ENCODE results near the gene LMF2. TPM values are rescaled to one million over a fixed set of nuclear protein-coding genes. Genes with fewer than 3 reads are reported as not detected.
A peak's percentile ranks its signal among the peaks of the same experiment; 100 is the strongest.

Gene LMF2
- polyA plus RNA-seq, 1 of the 3 experiments (the other 2 are of a cell fraction), result 34.3 TPM

DNA sequence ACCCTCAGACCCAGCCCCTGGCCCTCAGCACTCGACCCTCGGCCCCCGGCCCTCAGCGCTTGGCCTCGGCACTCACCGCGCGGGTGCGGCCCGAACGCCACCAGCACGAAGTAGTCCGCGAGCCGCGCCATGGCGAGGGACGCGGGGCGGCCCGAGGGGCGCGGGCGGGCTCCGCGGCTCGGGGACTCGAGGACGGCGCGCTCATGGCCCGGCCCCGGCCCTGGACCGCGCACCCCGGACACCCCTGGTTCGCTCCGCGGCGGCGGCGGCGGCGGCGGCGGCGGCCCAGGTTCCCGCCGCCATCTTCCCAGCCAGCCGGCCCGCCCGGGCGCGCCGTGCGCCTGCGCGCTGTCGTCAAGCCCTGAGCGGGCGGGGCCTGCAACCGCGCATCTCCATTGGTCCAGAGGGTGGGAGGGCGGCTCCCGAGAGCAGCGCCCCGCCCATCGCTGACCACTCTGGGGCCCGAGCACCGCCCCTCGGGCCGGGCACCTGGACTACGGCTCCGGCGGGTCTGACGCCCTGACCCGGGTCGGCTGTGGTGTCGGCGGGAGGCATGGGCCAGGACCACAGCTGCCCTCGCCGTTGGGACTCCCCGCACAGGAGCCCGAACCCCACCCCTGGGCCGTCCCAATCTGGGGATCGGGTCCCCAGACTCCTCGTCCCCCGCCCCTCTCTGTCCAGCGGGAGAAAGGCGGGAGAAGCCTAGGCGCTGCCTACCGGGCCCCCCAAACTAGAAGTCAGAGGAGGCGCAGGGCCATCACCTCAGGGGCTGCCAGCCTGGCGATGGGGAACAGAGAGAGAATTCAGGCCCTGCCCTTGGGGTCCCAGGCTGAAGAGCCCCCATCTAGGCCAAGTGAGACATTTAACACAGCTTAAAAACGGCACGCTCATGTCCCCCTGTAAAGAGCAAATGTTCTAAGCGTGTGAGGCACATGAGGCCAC, 32.5 kb downstream of the LMF2 start, which contains the start of gene SBF1:
SBF1 (minus strand) TSS at position 326 of the 942 bp plus-strand sequence; CDS start at position 131, 195 bp downstream.
- H3K27me3 ChIP-seq (ENCODE audit: insufficient read depth), result no peaks in the 10 kb centered on the region
- no peaks in the 10 kb centered on the region for H3K9me3 ChIP-seq
- no peaks in the 10 kb centered on the region for H3K9me2 ChIP-seq
- H3K4me2 ChIP-seq, result peak within 1 kb of the TSS; percentile 90
- peak within 1 kb of the TSS; percentile 38 to 72; a peak in 2 of 4 replicates for H3K27ac ChIP-seq (ENCODE audit: low read depth in 2 of 2, low read length in 1 of 2)
- H3F3A ChIP-seq (replicated peaks; ENCODE audit: insufficient read depth), result no peaks in the 10 kb centered on the region
- 11% methylated on average over 9 of the region's 97 CpGs for WGBS (ENCODE audit: low lambda C conversion rate)
- POLR2A ChIA-PET, result interaction anchor here (1.0 kb wide), 1 partner anchor 37 kb away, joined by 3 read pairs; no protein-coding TSS in a partner anchor
- H4K20me1 ChIP-seq (ENCODE audit: insufficient read depth), result peaks cover 42% of the 10 kb centered on the region
- peak within 1 kb of the TSS; percentile 76 for H3K9ac ChIP-seq
- H3K4me3 ChIP-seq (ENCODE audit: low read depth in 2 of 2, low read length in 1 of 2), result peak within 1 kb of the TSS; percentile 77 to 88
- H2AFZ ChIP-seq (ENCODE audit: low read depth), result peak within 1 kb of the TSS; percentile 92
- peaks cover under 1 to 39% of the 10 kb centered on the region in 2 experiments; a peak in 2 of 4 replicates for H3K4me1 ChIP-seq (ENCODE audit: control insufficient read depth in 1 of 2, insufficient read depth in 2 of 2, low read depth in 1 of 2, low read length in 1 of 2)
- CTCF ChIA-PET, result interaction anchor here (0.6 to 5.1 kb wide), 5 partner anchors 9 to 231 kb away, joined by 3 to 24 read pairs (median 3); no protein-coding TSS in a partner anchor
- TF ChIP-seq CTCF (IDR thresholded peaks at IDR 0.05), result no peak
- no peak for TF ChIP-seq ZBTB33 (IDR thresholded peaks at IDR 0.05; ENCODE audit: borderline replicate concordance, low read depth)
- peak; percentile 6 for TF ChIP-seq CHD2 (IDR thresholded peaks at IDR 0.05; ENCODE audit: low read length, partially characterized antibody)
- TF ChIP-seq REST (IDR thresholded peaks at IDR 0.05; ENCODE audit: low read depth, low read length), result no peak
- TF ChIP-seq FOXJ3 (CRISPR knock-in tag; IDR thresholded peaks at IDR 0.05), result no peak
- TF ChIP-seq TAF1 (IDR thresholded peaks at IDR 0.05; ENCODE audit: borderline replicate concordance, low read depth, low read length), result peak; percentile 56; the same call in 1 of the 2 replicates
- TF ChIP-seq EZH2phosphoT487 (IDR thresholded peaks at IDR 0.05; ENCODE audit: borderline replicate concordance, low read depth), result no peak
- no peak for TF ChIP-seq SMC3 (IDR thresholded peaks at IDR 0.05; ENCODE audit: low read depth, low read length)
- TF ChIP-seq RAD21 (IDR thresholded peaks at IDR 0.05; ENCODE audit: low read length), result no peak
- no peak; the same call in 1 of the 2 replicates for TF ChIP-seq MAX (IDR thresholded peaks at IDR 0.05; ENCODE audit: low read depth)
- peak; percentile 79 for TF ChIP-seq POLR2AphosphoS5 (IDR thresholded peaks at IDR 0.05; ENCODE audit: low read depth, low read length)
- 0 out of 2 replicates have a peak, but pooled peaks have one; percentile 19 for TF ChIP-seq YY1 (IDR thresholded peaks at IDR 0.05; ENCODE audit: low read depth)
- TF ChIP-seq NRF1 (IDR thresholded peaks at IDR 0.05; ENCODE audit: low read depth, low read length), result peak; percentile 87
- TF ChIP-seq NFIC (IDR thresholded peaks at IDR 0.05; ENCODE audit: borderline replicate concordance), result no peak
- TF ChIP-seq, protein P1, sequence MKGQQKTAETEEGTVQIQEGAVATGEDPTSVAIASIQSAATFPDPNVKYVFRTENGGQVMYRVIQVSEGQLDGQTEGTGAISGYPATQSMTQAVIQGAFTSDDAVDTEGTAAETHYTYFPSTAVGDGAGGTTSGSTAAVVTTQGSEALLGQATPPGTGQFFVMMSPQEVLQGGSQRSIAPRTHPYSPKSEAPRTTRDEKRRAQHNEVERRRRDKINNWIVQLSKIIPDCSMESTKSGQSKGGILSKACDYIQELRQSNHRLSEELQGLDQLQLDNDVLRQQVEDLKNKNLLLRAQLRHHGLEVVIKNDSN (IDR thresholded peaks at IDR 0.05; ENCODE audit: borderline replicate concordance, low read depth), result no peak
- no peak for TF ChIP-seq TCF12 (IDR thresholded peaks at IDR 0.05)
- peaks cover 0 to 2% of the 10 kb centered on the region in 2 experiments for H3K36me3 ChIP-seq (replicated peaks in 1 of 2; ENCODE audit: control insufficient read depth in 1 of 2, insufficient read depth in 2 of 2, low read length in 1 of 2)
- H3K79me2 ChIP-seq (ENCODE audit: insufficient read depth), result peaks cover 43% of the 10 kb centered on the region
- DNase-seq, result peak; percentile 100
